WTC11 (cell line): ENCODE data around the gene FGF3. TPM values are rescaled to one million over a fixed set of nuclear protein-coding genes. Genes with fewer than 3 reads are reported as not detected.

Experiments
- ATAC-seq: fragments of 200-7000 bp; cut with Tn5 transposase; 2 replicates; pipeline ENCODE4 v1.10.0; 2021; ENCODE audit warnings: mild to moderate bottlenecking, moderate library complexity
- CTCF ChIA-PET: fragments of 300-600 bp; sonication (Branson Sonifier 250); formaldehyde crosslinking; loops from one replicate; lab custom pipeline; 2021; ENCODE audit warnings: antibody characterized with exemption; lab: Charles Lee
- POLR2A ChIA-PET: fragments of 350-600 bp; sonication (Branson Sonifier 250); formaldehyde crosslinking; loops from one replicate; lab custom pipeline; 2021; ENCODE audit warnings: antibody characterized with exemption; lab: Charles Lee
- DNase-seq: peaks from one replicate; pipeline ENCODE4 v3.0.0; 2021; ENCODE audit warnings: low spot score
- H3K27ac Mint-ChIP-seq: 2 replicates; pipeline ENCODE4 v1.8.0; 2021; ENCODE audit warnings: mixed read lengths
- H3K27me3 Mint-ChIP-seq: 2 replicates; pipeline ENCODE4 v1.8.0; 2021; ENCODE audit warnings: low read depth, mild to moderate bottlenecking, moderate library complexity, mixed read lengths
- H3K36me3 Mint-ChIP-seq: 2 replicates; pipeline ENCODE4 v1.8.0; 2021; ENCODE audit warnings: mixed read lengths
- H3K4me1 Mint-ChIP-seq: 2 replicates; pipeline ENCODE4 v1.8.0; 2022; ENCODE audit warnings: mixed read lengths
- H3K4me3 Mint-ChIP-seq: 2 replicates; pipeline ENCODE4 v1.8.0; 2021; ENCODE audit warnings: mild to moderate bottlenecking, moderate library complexity, mixed read lengths
- H3K9me3 Mint-ChIP-seq: 2 replicates; pipeline ENCODE4 v1.8.0; 2021; ENCODE audit warnings: mixed read lengths
- ARID4B ChIP-seq: sonication (generic); formaldehyde crosslinking; IDR thresholded peaks from 2 replicates; pipeline ENCODE4 v1.8.0; 2023; ENCODE audit warnings: missing genetic modification reagents, mild to moderate bottlenecking, borderline replicate concordance
- ATF1 ChIP-seq: sonication (generic); formaldehyde crosslinking; IDR thresholded peaks from 2 replicates; pipeline ENCODE4 v1.8.1; 2023; ENCODE audit warnings: mild to moderate bottlenecking, moderate library complexity, missing genetic modification reagents
- ATF2 ChIP-seq: sonication (generic); formaldehyde crosslinking; IDR thresholded peaks from 2 replicates; pipeline ENCODE4 v1.8.1; 2022; ENCODE audit warnings: low read depth, missing genetic modification reagents, borderline replicate concordance
- ATF3 ChIP-seq: sonication (generic); formaldehyde crosslinking; conservative IDR thresholded peaks from 2 replicates; pipeline ENCODE4 v1.8.1; 2022; ENCODE audit warnings: mild to moderate bottlenecking, missing genetic modification reagents
- CTCF ChIP-seq: fragments of 200-600 bp; IDR thresholded peaks from 2 replicates; pipeline ENCODE4 v1.8.0; 2022; ENCODE audit warnings: antibody characterized with exemption
- E2F4 ChIP-seq: sonication (generic); formaldehyde crosslinking; IDR thresholded peaks from 2 replicates; pipeline ENCODE4 v1.8.1; 2022; ENCODE audit warnings: low read depth, mild to moderate bottlenecking, moderate library complexity, missing genetic modification reagents, borderline replicate concordance
- FOXJ3 ChIP-seq: sonication (generic); formaldehyde crosslinking; IDR thresholded peaks from 2 replicates; pipeline ENCODE4 v1.9.0; 2021; ENCODE audit warnings: missing genetic modification reagents, mild to moderate bottlenecking, borderline replicate concordance
- FOXP1 ChIP-seq: sonication (generic); formaldehyde crosslinking; IDR thresholded peaks from 2 replicates; pipeline ENCODE4 v1.8.0; 2022; ENCODE audit warnings: missing genetic modification reagents, mild to moderate bottlenecking, moderate library complexity, borderline replicate concordance
- GRHL2 ChIP-seq: fragments of 250-450 bp; sonication (Bioruptor Pico); IDR thresholded peaks from 2 replicates; pipeline ENCODE4 v1.8.0; 2022; ENCODE audit warnings: mild to moderate bottlenecking, moderate library complexity; ENCODE audit not compliant: insufficient replicate concordance, severe bottlenecking
- GTF2I ChIP-seq: fragments of 250-450 bp; sonication (Bioruptor Pico); conservative IDR thresholded peaks from 2 replicates; pipeline ENCODE4 v1.4.0; 2021; ENCODE audit warnings: mild to moderate bottlenecking
- IRF1 ChIP-seq: sonication (generic); formaldehyde crosslinking; IDR thresholded peaks from 2 replicates; pipeline ENCODE4 v1.8.0; 2023; ENCODE audit warnings: missing genetic modification reagents
- KAT7 ChIP-seq: sonication (generic); formaldehyde crosslinking; IDR thresholded peaks from 2 replicates; pipeline ENCODE4 v1.8.1; 2023; ENCODE audit warnings: missing genetic modification reagents, mild to moderate bottlenecking, borderline replicate concordance
- MAX ChIP-seq: sonication (generic); formaldehyde crosslinking; IDR thresholded peaks from 2 replicates; pipeline ENCODE4 v1.8.0; 2022; ENCODE audit warnings: mild to moderate bottlenecking, missing genetic modification reagents
- MXD4 ChIP-seq: fragments of 250-450 bp; sonication (Bioruptor Pico); IDR thresholded peaks from 2 replicates; pipeline ENCODE4 v1.8.0; 2021; ENCODE audit warnings: mild to moderate bottlenecking, moderate library complexity, borderline replicate concordance
- MYBL2 ChIP-seq: sonication (generic); formaldehyde crosslinking; IDR thresholded peaks from 2 replicates; pipeline ENCODE4 v1.8.1; 2023; ENCODE audit warnings: mild to moderate bottlenecking, moderate library complexity, missing genetic modification reagents
- SMAD4 ChIP-seq: sonication (generic); formaldehyde crosslinking; IDR thresholded peaks from 2 replicates; pipeline ENCODE4 v1.8.0; 2022; ENCODE audit warnings: mild to moderate bottlenecking, missing genetic modification reagents
- TCF7 ChIP-seq: sonication (generic); formaldehyde crosslinking; IDR thresholded peaks from 2 replicates; pipeline ENCODE4 v1.8.0; 2022; ENCODE audit warnings: mild to moderate bottlenecking, low read depth, missing genetic modification reagents, moderate library complexity
- USF2 ChIP-seq: sonication (generic); formaldehyde crosslinking; IDR thresholded peaks from 2 replicates; pipeline ENCODE4 v1.8.1; 2023; ENCODE audit warnings: mild to moderate bottlenecking, missing genetic modification reagents, moderate library complexity
- ZMAT4 ChIP-seq: fragments of 250-450 bp; sonication (Bioruptor Pico); IDR thresholded peaks from 2 replicates; pipeline ENCODE4 v1.9.0; 2021; ENCODE audit warnings: mild to moderate bottlenecking
- ZNF121 ChIP-seq: sonication (generic); formaldehyde crosslinking; IDR thresholded peaks from 2 replicates; pipeline ENCODE4 v1.8.0; 2023; ENCODE audit warnings: missing genetic modification reagents
- ZNF138 ChIP-seq: sonication (generic); formaldehyde crosslinking; conservative IDR thresholded peaks from 2 replicates; pipeline ENCODE4 v1.8.1; 2022; ENCODE audit warnings: mild to moderate bottlenecking, moderate library complexity, missing genetic modification reagents
- ZNF423 ChIP-seq: fragments of 250-450 bp; sonication (Bioruptor Pico); IDR thresholded peaks from 2 replicates; pipeline ENCODE4 v2.1.2; 2022; ENCODE audit warnings: mild to moderate bottlenecking, moderate library complexity
- ZNF671 ChIP-seq: fragments of 250-450 bp; sonication (Bioruptor Pico); IDR thresholded peaks from 2 replicates; pipeline ENCODE4 v1.8.0; 2021; ENCODE audit warnings: mild to moderate bottlenecking
- total RNA-seq: library from RNA; stranded (reverse); gene quantifications from 3 replicates; pipeline ENCODE4 v1.2.3, GENCODE V29; 2021

Gene FGF3
- total RNA-seq, 1 experiment from 2014 or later: not detected

- Mint-ChIP-seq H3K27me3 (no peaks in the 10 kb centered on the region; the same call in 1 of the 2 replicates), H3K9me3 (peaks cover 10% of the 10 kb centered on the region), H3K36me3 (no peaks in the 10 kb centered on the region)
- TF ChIP-seq GTF2I (CRISPR knock-in tag) (no peak), ATF2 (CRISPR knock-in tag) (no peak), MXD4 (no peak), MYBL2 (no peak), CTCF (no peak), KAT7 (CRISPR knock-in tag) (no peak), ZNF423 (CRISPR knock-in tag) (no peak), ZNF121 (CRISPR knock-in tag) (no peak), TCF7 (CRISPR knock-in tag) (no peak), ARID4B (no peak), ZNF671 (CRISPR knock-in tag) (no peak), GRHL2 (no peak), USF2 (no peak), SMAD4 (no peak), FOXP1 (no peak), MAX (CRISPR knock-in tag) (no peak)
- TF ChIP-seq, all 79 proteins: peak for 0
- no peak for ATAC-seq
- POLR2A ChIA-PET: no interaction called here
- Mint-ChIP-seq H3K27ac (no peak overlapping the region), H3K4me3 (no peak overlapping the region), H3K4me1 (no peaks in the 10 kb centered on the region)
- no peak for DNase-seq
- CTCF ChIA-PET: interaction anchor here (0.6 to 2.0 kb wide), 15 partner anchors 11 to 124 kb away, joined by 3 to 12 read pairs (median 4); no protein-coding TSS in a partner anchor
Measured at GRCh38 chr11:69797737-69798528, 21.3 kb downstream of the FGF3 start.

- no peak overlapping the region for H3K4me3 Mint-ChIP-seq
- no peaks in the 10 kb centered on the region for H3K27me3 Mint-ChIP-seq
- H3K4me1 Mint-ChIP-seq: no peaks in the 10 kb centered on the region
- DNase-seq: peak; percentile 34
- H3K36me3 Mint-ChIP-seq: no peaks in the 10 kb centered on the region
- POLR2A ChIA-PET: no interaction called here
- CTCF ChIA-PET: interaction anchor here (0.6 to 2.0 kb wide), 10 partner anchors 10 to 123 kb away, joined by 3 to 7 read pairs (median 4); no protein-coding TSS in a partner anchor
- no peak overlapping the region for H3K27ac Mint-ChIP-seq
- peaks cover 11% of the 10 kb centered on the region for H3K9me3 Mint-ChIP-seq
- no peak; the same call in 1 of the 2 replicates for ATAC-seq
- TF ChIP-seq ATF1 (no peak), IRF1 (CRISPR knock-in tag) (no peak), E2F4 (CRISPR knock-in tag) (no peak), KAT7 (CRISPR knock-in tag) (no peak), ZNF138 (CRISPR knock-in tag) (no peak), ZMAT4 (CRISPR knock-in tag) (no peak), FOXJ3 (CRISPR knock-in tag) (no peak), ATF3 (CRISPR knock-in tag) (no peak)
Measured at GRCh38 chr11:69797156-69797555, 22.1 kb downstream of the FGF3 start.
